GM15510 (cell line): ENCODE data around the gene IKZF3.

Experiments used
- POLR2A ChIP-seq: IDR thresholded peaks from 3 replicates; pipeline ENCODE4 v1.6.1; 2011; ENCODE audit warnings: borderline replicate concordance; ENCODE audit not compliant: insufficient read length; ENCODE audit errors: extremely low read depth

The IKZF3 gene

GRCh38 chr17:39866013-39866730 is 2.1 kb upstream of the IKZF3 start:
- no peak for TF ChIP-seq POLR2A

GRCh38 chr17:39863244-39863917 is 731 bp downstream of the IKZF3 start:
- TF ChIP-seq POLR2A, result no peak

GRCh38 chr17:39861235-39861634 is 2.9 kb downstream of the IKZF3 start:
- no peak for TF ChIP-seq POLR2A

DNA sequence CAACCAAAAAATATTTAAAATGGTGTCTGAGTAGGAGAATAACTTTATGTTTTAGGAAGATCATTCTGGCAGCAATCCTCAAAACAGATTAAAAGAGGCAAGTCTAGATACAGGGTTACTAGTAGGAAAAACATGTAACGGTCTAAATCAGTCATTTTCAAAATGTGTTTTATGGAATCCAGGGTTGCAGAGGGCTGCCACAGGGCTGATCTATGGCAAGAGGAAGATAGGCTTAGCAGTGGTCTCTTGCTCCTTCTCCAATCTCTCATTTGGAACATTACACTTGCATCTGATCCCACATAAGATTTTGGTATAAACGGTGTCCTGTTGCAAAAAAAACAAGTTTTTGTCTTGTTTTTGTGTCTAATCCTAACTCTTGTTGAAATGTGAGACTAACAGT is 9.2 kb downstream of the IKZF3 start:
- no peak for TF ChIP-seq POLR2A

GRCh38 chr17:39852239-39852638 is 11.9 kb downstream of the IKZF3 start:
- no peak for TF ChIP-seq POLR2A

GRCh38 chr17:39848600-39848999 is 15.5 kb downstream of the IKZF3 start:
- TF ChIP-seq POLR2A, result no peak

- TF ChIP-seq POLR2A, result no peak
Measured at GRCh38 chr17:39846205-39846604, 17.9 kb downstream of the IKZF3 start.

DNA sequence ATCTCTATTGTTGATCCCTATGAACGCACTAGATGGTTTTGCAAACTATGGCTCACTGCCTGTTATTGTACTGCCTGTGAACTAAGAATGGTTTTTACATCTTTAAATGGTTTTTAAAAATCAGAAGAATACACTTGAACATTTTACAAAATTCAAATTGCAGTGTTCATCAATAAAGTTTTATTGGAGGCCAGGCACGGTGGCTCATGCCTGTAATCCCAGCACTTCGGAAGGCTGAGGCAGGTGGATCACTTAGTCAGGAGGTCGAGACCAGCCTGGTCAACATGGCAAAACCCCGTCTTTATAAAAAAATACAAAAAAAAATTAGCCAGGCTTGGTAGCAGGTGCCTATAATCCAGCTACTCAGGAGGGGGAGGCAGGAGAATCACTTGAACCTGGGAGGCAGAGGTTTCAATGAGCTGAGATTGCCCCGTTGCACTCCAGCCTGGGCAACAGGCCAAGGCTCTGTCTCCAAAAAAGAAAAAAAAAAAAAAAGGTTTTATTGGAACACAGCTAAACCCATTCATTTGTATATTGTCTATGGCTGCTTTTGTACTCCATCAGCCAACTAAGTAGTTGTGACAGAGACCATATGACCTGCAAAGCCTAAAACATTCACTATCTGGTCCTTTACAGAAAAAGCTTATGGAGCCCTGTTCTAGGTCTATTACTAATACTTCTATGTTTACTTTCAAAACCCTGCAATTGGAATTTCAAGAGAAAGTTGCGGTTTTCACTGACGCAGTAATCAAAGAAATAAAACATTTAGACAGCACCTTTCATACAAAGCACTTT is 18.9 kb downstream of the IKZF3 start:
- no peak for TF ChIP-seq POLR2A

DNA sequence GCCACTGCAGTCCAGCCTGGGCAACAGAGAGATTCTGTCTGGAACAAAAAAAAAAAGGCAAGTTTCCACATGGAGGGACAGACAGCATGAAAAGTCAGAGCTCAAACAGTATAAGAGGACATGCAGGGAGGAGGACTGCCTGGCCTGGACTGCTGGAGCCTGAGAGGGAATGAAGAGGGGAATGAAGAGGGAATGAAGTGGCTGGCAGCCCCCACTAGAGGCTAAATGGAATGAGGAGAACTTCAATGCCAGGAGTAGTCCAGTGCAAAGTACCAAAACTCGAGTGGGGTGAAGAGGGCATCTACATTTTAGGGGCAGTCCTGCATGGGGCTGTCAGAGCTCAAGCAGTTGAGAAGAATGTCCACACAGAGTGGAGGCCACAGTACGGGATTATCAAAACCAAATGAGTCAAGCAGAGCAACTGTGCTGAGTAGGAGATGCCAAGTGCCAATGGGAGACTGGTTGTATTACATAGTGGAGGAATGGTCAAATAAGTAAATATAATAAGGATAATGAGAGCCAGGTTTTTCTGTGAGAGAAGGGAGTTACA is 22.9 kb downstream of the IKZF3 start:
- TF ChIP-seq POLR2A, result no peak

GRCh38 chr17:39838784-39839183 is 25.3 kb downstream of the IKZF3 start:
- TF ChIP-seq POLR2A, result no peak

- no peak for TF ChIP-seq POLR2A
Measured at GRCh38 chr17:39838057-39838456, 26.1 kb downstream of the IKZF3 start.

- TF ChIP-seq POLR2A, result no peak
Measured at GRCh38 chr17:39836117-39836516, 28.0 kb downstream of the IKZF3 start.

- no peak for TF ChIP-seq POLR2A
Measured at GRCh38 chr17:39835038-39835786, 28.9 kb downstream of the IKZF3 start.

DNA sequence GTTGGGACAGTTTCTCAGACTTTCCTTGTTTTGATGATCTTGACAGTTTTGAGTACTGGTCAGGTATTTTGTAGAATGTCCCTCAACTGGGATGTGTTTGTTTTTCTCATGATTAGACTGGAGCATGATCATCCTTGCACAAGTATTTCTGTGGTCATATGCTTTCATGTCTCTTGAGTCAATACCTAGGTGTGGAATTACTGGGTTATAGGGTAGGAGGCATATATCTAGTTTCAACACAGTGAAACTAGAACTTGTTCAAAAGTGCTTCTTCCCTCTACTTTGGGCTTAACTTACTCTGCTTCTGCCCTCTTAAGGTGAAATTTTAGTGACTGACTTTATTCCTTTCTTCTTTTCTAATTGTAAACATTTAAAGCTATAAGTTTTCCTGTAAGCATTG is 30.1 kb downstream of the IKZF3 start:
- TF ChIP-seq POLR2A, result no peak
